ENCODE data around the gene THAP7.
A peak's percentile ranks its signal among the peaks of the same experiment; 100 is the strongest.
"Not testable (repeated sequence)": the region's sequence is repeated elsewhere in the genome, so short reads cannot be mapped to it uniquely, and the experiment has no call there.

THAP7 gene

DNA sequence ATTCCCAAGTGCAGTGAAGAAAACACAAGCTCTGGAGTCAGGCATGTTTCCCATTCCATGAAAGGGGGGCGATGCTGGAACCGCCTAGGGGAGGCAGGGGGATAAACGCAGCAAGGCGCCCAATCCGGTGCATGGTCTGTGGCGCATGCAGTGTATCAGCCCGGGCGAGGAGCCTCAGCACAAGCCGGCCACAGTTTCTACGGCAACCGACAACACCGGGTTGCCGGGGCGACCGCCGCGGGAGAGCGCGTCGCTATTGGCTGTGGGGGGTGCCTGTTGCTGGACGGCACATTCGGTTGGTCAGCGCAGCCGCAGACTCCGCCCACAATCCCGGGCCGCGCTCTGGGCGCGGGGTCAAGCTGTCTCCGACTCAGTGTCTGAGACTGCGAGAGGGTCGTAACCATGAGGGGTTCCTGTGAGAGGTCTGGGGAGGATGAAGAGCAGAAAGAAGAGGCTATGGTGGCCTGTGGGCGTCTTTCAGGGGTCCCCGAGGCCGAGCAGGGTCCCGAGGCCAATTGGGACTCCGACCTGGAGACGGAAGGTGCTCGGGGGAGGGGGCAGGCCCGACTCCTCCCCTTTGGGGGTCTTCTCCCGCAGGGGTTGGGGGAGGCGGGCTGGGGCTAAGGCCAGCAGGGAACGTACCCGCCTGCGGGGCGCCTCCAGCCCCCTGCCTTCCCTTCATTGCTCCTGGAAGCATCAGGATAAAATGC, 43.8 kb upstream of the THAP7 start, which contains the start of gene LRRC74B:
Gene LRRC74B, plus strand, starts transcription at position 362 of the 710 bp plus-strand sequence. Its CDS starts 41 bp downstream, at position 403.
- peak; percentile 96 for DNase-seq
- in situ Hi-C loops (cut with HindIII; ENCODE audit: low pct_ligation_motif_present, low sequenced_read_pairs): no loop called here
- H3K27ac ChIP-seq: peak within 1 kb of the TSS; percentile 91
- no peaks in the 10 kb centered on the region for H3K36me3 ChIP-seq (replicated peaks)
- TF ChIP-seq, protein P1, sequence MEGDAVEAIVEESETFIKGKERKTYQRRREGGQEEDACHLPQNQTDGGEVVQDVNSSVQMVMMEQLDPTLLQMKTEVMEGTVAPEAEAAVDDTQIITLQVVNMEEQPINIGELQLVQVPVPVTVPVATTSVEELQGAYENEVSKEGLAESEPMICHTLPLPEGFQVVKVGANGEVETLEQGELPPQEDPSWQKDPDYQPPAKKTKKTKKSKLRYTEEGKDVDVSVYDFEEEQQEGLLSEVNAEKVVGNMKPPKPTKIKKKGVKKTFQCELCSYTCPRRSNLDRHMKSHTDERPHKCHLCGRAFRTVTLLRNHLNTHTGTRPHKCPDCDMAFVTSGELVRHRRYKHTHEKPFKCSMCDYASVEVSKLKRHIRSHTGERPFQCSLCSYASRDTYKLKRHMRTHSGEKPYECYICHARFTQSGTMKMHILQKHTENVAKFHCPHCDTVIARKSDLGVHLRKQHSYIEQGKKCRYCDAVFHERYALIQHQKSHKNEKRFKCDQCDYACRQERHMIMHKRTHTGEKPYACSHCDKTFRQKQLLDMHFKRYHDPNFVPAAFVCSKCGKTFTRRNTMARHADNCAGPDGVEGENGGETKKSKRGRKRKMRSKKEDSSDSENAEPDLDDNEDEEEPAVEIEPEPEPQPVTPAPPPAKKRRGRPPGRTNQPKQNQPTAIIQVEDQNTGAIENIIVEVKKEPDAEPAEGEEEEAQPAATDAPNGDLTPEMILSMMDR (IDR thresholded peaks at IDR 0.05; ENCODE audit: low read depth, low read length, missing control alignments): no peak
- peak within 1 kb of the TSS; percentile 61 for H3K4me3 ChIP-seq (ENCODE audit: low read depth, low read length)
- no peaks in the 10 kb centered on the region for H3K27me3 ChIP-seq (replicated peaks)

- Histone ChIP-seq H3K4me3 (ENCODE audit: low read depth, low read length) (peak overlapping the region; percentile 43), H3K36me3 (replicated peaks) (no peaks in the 10 kb centered on the region), H3K27me3 (replicated peaks) (no peaks in the 10 kb centered on the region), H3K27ac (peak overlapping the region; percentile 91)
- in situ Hi-C loops (cut with HindIII; ENCODE audit: low pct_ligation_motif_present, low sequenced_read_pairs): no loop called here
- TF ChIP-seq, protein P1 (IDR thresholded peaks at IDR 0.05; ENCODE audit: low read depth, low read length, missing control alignments): no peak
- peak; percentile 93 for DNase-seq
Observed at GRCh38 chr22:21044931-21045584, 43.1 kb upstream of the THAP7 start.

DNA sequence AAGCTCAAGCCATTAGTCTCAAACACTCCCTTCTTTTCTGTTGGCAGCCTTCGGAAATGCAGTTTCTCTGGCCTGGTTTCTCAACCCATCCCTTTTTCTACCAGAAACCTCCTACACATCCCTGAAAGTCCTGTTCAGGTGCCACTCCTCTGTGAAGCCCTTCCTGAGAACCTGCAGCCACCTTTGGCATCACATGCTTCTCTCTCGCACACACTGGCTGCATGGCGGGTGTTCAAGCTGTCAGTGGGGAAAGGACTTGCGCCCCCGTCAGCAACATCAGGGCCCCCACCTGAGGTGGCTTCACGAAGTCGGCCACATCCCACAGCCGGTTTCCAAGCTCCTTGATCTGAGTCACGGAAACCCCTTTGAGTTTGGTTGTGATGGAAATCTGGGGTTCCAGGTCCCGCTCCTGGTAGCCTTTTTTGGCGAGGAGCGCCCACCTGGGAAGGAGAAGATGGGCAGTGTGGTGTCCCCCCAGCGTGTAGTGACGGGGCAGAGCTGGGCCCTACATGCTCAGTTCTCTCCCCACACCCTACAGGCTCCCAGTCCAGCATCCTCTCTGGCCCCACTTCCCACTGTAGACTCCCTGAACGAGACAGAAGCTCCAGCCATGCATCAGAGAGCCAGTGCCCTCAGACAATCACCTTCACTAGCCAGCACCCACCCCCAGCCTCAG, 42.1 kb upstream of the THAP7 start:
- DNase-seq: no peak
- Histone ChIP-seq H3K27me3 (replicated peaks) (no peaks in the 10 kb centered on the region), H3K27ac (peak overlapping the region; percentile 91), H3K4me3 (ENCODE audit: low read depth, low read length) (no peak overlapping the region), H3K36me3 (replicated peaks) (no peaks in the 10 kb centered on the region)
- in situ Hi-C loops (cut with HindIII; ENCODE audit: low pct_ligation_motif_present, low sequenced_read_pairs): no loop called here
- TF ChIP-seq, protein P1 (IDR thresholded peaks at IDR 0.05; ENCODE audit: low read depth, low read length, missing control alignments): no peak

DNA sequence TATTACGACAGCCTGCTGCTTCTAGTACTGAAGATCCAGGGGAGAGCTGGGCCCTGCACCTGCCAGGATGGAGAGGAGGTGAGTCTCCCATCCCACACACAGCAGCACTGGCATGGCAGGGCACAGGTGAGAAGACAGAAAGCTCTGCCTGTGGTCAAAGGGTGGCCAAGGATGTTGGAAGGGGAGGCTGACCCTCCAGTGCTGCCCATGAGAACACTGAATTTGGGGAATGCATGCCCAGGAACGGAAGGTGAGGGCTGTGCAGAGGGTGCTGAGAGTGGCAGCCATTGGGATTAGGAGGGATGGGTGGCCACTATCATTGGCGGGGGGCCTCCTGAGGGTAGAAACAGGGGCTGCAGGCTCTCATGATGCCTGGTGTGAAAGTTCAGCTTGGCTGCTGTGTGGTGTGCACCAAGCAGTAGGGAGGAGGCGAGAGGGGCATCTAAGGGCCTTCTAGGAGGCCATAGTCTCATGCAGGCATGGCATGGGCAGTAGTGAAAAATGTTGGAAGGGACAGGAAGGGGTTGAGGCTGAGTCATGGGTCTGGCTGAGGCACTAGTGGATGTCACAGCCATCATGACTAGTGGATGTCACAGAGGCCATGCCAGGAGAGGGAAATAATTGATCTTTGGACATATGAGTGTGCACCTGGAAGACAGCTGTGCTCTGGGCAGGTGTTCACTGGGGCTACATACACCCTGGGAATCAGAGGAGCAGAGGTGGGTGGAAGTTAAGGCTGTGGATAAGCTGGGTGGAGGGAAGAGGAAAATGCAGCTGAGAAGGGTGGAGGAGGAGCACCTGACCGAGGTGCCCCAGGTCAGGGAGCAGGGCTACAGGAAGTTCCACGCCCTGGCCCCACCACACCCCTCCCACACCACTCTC, 41.3 kb upstream of the THAP7 start:
- no peaks in the 10 kb centered on the region for H3K27me3 ChIP-seq (replicated peaks)
- H3K36me3 ChIP-seq (replicated peaks): no peaks in the 10 kb centered on the region
- no peak for DNase-seq
- TF ChIP-seq, protein P1 (IDR thresholded peaks at IDR 0.05; ENCODE audit: low read depth, low read length, missing control alignments): no peak
- no peak overlapping the region for H3K4me3 ChIP-seq (ENCODE audit: low read depth, low read length)
- in situ Hi-C loops (cut with HindIII; ENCODE audit: low pct_ligation_motif_present, low sequenced_read_pairs): no loop called here
- H3K27ac ChIP-seq: no peak overlapping the region

DNA sequence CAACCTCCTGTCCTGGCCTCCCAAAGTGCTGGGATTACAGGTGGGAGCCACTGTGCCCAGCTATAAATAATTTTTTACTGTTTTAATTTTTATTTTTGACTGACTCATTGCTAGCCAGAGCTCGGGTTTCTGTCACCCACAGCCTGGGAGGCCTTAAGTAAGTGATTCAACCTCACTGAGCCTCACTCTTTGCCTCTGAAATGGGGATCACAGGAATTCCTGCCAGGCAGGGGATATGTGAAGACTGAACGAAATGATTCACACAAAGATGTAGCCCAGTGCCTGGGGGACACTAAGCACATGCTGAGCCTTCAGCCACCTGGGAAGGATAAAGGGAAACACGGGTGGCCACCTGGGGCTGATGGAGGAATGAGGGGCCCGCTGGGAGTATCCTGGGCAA, 40.0 kb upstream of the THAP7 start:
- in situ Hi-C loops (cut with HindIII; ENCODE audit: low pct_ligation_motif_present, low sequenced_read_pairs): no loop called here
- H3K36me3 ChIP-seq (replicated peaks): no peaks in the 10 kb centered on the region
- no peak overlapping the region for H3K4me3 ChIP-seq (ENCODE audit: low read depth, low read length)
- H3K27me3 ChIP-seq (replicated peaks): no peaks in the 10 kb centered on the region
- TF ChIP-seq, protein P1 (IDR thresholded peaks at IDR 0.05; ENCODE audit: low read depth, low read length, missing control alignments): no peak
- peak; percentile 84 for DNase-seq
- H3K27ac ChIP-seq: peak overlapping the region; percentile 61

DNA sequence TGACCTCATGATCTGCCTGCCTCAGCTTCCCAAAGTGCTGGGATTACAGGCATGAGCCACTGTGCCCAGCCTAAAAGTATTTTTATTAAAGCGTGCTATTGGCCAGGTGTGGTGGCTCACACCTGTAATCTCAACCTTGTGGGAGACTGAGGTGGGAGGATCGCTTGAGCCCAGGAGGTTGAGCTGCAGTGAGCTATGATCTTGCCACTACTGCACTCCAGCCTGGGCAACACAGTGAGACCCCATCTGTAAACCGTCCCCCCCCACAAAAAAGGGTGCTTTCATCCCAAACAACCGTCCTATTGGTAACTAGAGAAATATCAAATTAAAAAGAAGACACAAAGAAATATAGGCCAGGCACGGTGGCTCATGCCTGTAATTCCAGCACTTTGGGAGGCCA, 37.2 kb upstream of the THAP7 start:
- H3K27ac ChIP-seq; H3K36me3 ChIP-seq (replicated peaks); H3K27me3 ChIP-seq (replicated peaks); H3K4me3 ChIP-seq (ENCODE audit: low read depth, low read length); DNase-seq; in situ Hi-C loops (cut with HindIII; ENCODE audit: low pct_ligation_motif_present, low sequenced_read_pairs): not testable (repeated sequence)

All from brain microvascular endothelial cell (primary cell).